Stimulated activated CD4-positive, alpha-beta T cell treated with anti-CD3 and anti-CD28 coated beads, Interleukin-4, amount 100 ng/mL, for 4 hours (primary cell): ENCODE measurements around the gene CASP10.
"Not testable (repeated sequence)": the region's sequence is repeated elsewhere in the genome, so short reads cannot be mapped to it uniquely, and the experiment has no call there.

Experiments used
- DNase-seq, 2 experiments: peaks; one replicate each; pipeline ENCODE4 v3.0.0-alpha.2; 2020

CASP10 gene

GRCh38 chr2:201156640-201157039 is 26.3 kb upstream of the CASP10 start:
- DNase-seq: no peak

GRCh38 chr2:201157694-201158093 is 25.2 kb upstream of the CASP10 start:
- DNase-seq: no peak

GRCh38 chr2:201158111-201158929 is 24.6 kb upstream of the CASP10 start:
- peak in 1 of 2 experiments; percentile 49 for DNase-seq

- DNase-seq: no peak
These were observed 18.8 kb upstream of the CASP10 start for GRCh38 chr2:201164166-201164565.

- DNase-seq: no peak
These were observed 15.4 kb upstream of the CASP10 start for GRCh38 chr2:201167546-201167945.

GRCh38 chr2:201168496-201168895 is 14.4 kb upstream of the CASP10 start:
- DNase-seq: not testable (repeated sequence)

- no peak for DNase-seq
These were observed 11.6 kb upstream of the CASP10 start for GRCh38 chr2:201171259-201171814.

GRCh38 chr2:201172279-201172678 is 10.7 kb upstream of the CASP10 start:
- DNase-seq: no peak

- no peak for DNase-seq
These were observed 8.3 kb upstream of the CASP10 start for GRCh38 chr2:201174687-201175086.

GRCh38 chr2:201176081-201176481 is 6.9 kb upstream of the CASP10 start:
- no peak for DNase-seq

- no peak for DNase-seq
These were observed 2.9 kb upstream of the CASP10 start for GRCh38 chr2:201180010-201180409.

GRCh38 chr2:201183365-201183727 is 405 bp downstream of the CASP10 start:
- DNase-seq: no peak

GRCh38 chr2:201183835-201184234 is 894 bp downstream of the CASP10 start:
- DNase-seq: not testable (repeated sequence)

- DNase-seq: not testable (repeated sequence)
These were observed 1.3 kb downstream of the CASP10 start for GRCh38 chr2:201184248-201184647.

GRCh38 chr2:201185863-201186262 is 2.9 kb downstream of the CASP10 start:
- DNase-seq: no peak

GRCh38 chr2:201186982-201187381 is 4.0 kb downstream of the CASP10 start:
- no peak for DNase-seq

GRCh38 chr2:201188449-201188848 is 5.5 kb downstream of the CASP10 start:
- DNase-seq: no peak

- DNase-seq: no peak
These were observed 8.4 kb downstream of the CASP10 start for GRCh38 chr2:201191132-201191875.

- no peak for DNase-seq
These were observed 11.2 kb downstream of the CASP10 start for GRCh38 chr2:201194097-201194496.

GRCh38 chr2:201195331-201195730 is 12.4 kb downstream of the CASP10 start:
- DNase-seq: no peak

- no peak for DNase-seq
These were observed 13.1 kb downstream of the CASP10 start for GRCh38 chr2:201196003-201196402.

- DNase-seq: no peak
These were observed 13.9 kb downstream of the CASP10 start for GRCh38 chr2:201196803-201197202.

GRCh38 chr2:201197781-201198180 is 14.8 kb downstream of the CASP10 start:
- no peak for DNase-seq

GRCh38 chr2:201199847-201200246 is 16.9 kb downstream of the CASP10 start:
- DNase-seq: no peak
